ENCODE results near the gene PLCB4. TPM values are rescaled to one million over a fixed set of nuclear protein-coding genes. Genes with fewer than 3 reads are reported as not detected.

The PLCB4 gene
- total RNA-seq, 1 experiment from 2014 or later = 14.9 TPM

DNA sequence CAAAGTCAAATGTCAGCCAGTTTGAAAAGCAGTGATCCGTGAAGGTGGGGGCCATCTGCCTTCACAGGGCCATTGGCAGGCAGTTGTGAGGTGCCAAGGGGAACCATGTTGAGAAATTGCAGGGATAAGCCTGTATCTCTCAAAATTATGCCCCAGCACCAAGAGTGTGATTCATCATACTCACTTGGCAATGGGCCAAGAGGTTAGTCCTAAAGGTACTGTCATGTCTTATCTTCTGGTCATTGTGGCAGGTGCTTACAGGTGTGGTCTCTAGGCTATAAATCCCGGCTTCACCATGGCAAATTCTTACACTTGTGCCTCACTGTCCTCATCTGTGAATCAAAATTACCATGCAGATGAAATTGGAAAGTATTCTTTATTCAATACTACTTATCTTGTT lies 294.8 kb downstream of the PLCB4 start:
- no peaks in the 10 kb centered on the region for H3K27me3 ChIP-seq (ENCODE audit: insufficient read depth, low read depth)
- ChIA-PET CTCF (no interaction called here), POLR2A (ENCODE audit: unreplicated experiment) (no interaction called here)
- no peaks in the 10 kb centered on the region; the same call in 1 of the 2 replicates for H4K20me1 ChIP-seq (ENCODE audit: insufficient read depth)
- TF ChIP-seq EZH2 (IDR thresholded peaks at IDR 0.05; ENCODE audit: low read depth) (no peak), CTCF (conservative IDR thresholded peaks at IDR 0.05) (no peak)
- H3F3A ChIP-seq (ENCODE audit: insufficient read depth, low read depth) = no peaks in the 10 kb centered on the region
- no peaks in the 10 kb centered on the region for H3K36me3 ChIP-seq (ENCODE audit: low read depth)
- no peaks in the 10 kb centered on the region for H3K79me2 ChIP-seq (ENCODE audit: low read depth)
- H3K4me1 ChIP-seq (replicated peaks; ENCODE audit: insufficient read depth) = no peaks in the 10 kb centered on the region
- intact Hi-C loops (cut with micrococcal nuclease; ENCODE audit: unreplicated experiment) = no loop called here
- no peaks in the 10 kb centered on the region for H3K9me2 ChIP-seq (ENCODE audit: insufficient read depth)
- BruUV-seq (replicated peaks) = no TSS peak
- no peak overlapping the region for H3K4me3 ChIP-seq
- H3K27ac ChIP-seq = no peak overlapping the region
- H2AFZ ChIP-seq = no peak overlapping the region
- H3K9me3 ChIP-seq (ENCODE audit: insufficient read depth, low read depth) = no peaks in the 10 kb centered on the region
- DNase-seq = no peak
- no peak overlapping the region for H3K4me2 ChIP-seq

GRCh38 chr20:9367328-9367727 lies 298.4 kb downstream of the PLCB4 start:
- POLR2A ChIA-PET (ENCODE audit: unreplicated experiment) = no interaction called here
- H3K27ac ChIP-seq = no peak overlapping the region
- BruUV-seq (replicated peaks) = no TSS peak
- H3K4me3 ChIP-seq = no peak overlapping the region
- H3F3A ChIP-seq (ENCODE audit: insufficient read depth, low read depth) = no peaks in the 10 kb centered on the region
- H3K4me1 ChIP-seq (replicated peaks; ENCODE audit: insufficient read depth) = no peaks in the 10 kb centered on the region
- no peaks in the 10 kb centered on the region; the same call in 1 of the 2 replicates for H4K20me1 ChIP-seq (ENCODE audit: insufficient read depth)
- CTCF ChIA-PET = no interaction called here
- intact Hi-C loops (cut with micrococcal nuclease; ENCODE audit: unreplicated experiment) = no loop called here
- no peak overlapping the region for H2AFZ ChIP-seq
- H3K36me3 ChIP-seq (ENCODE audit: low read depth) = no peaks in the 10 kb centered on the region
- H3K9me3 ChIP-seq (ENCODE audit: insufficient read depth, low read depth) = no peaks in the 10 kb centered on the region
- no peaks in the 10 kb centered on the region for H3K27me3 ChIP-seq (ENCODE audit: insufficient read depth, low read depth)
- TF ChIP-seq EZH2 (IDR thresholded peaks at IDR 0.05; ENCODE audit: low read depth) (no peak), CTCF (conservative IDR thresholded peaks at IDR 0.05) (no peak)
- H3K4me2 ChIP-seq = no peak overlapping the region
- no peaks in the 10 kb centered on the region for H3K79me2 ChIP-seq (ENCODE audit: low read depth)
- H3K9me2 ChIP-seq (ENCODE audit: insufficient read depth) = no peaks in the 10 kb centered on the region
- DNase-seq = no peak

GRCh38 chr20:9367746-9368145 lies 298.9 kb downstream of the PLCB4 start:
- Histone ChIP-seq H3K9me2 (ENCODE audit: insufficient read depth) (no peaks in the 10 kb centered on the region), H3K36me3 (ENCODE audit: low read depth) (no peaks in the 10 kb centered on the region), H3K9me3 (ENCODE audit: insufficient read depth, low read depth) (no peaks in the 10 kb centered on the region), H2AFZ (no peak overlapping the region), H4K20me1 (ENCODE audit: insufficient read depth) (no peaks in the 10 kb centered on the region; the same call in 1 of the 2 replicates), H3K79me2 (ENCODE audit: low read depth) (no peaks in the 10 kb centered on the region), H3F3A (ENCODE audit: insufficient read depth, low read depth) (no peaks in the 10 kb centered on the region), H3K4me2 (no peak overlapping the region), H3K4me1 (replicated peaks; ENCODE audit: insufficient read depth) (no peaks in the 10 kb centered on the region), H3K4me3 (no peak overlapping the region), H3K27me3 (ENCODE audit: insufficient read depth, low read depth) (no peaks in the 10 kb centered on the region), H3K27ac (no peak overlapping the region)
- no peak for DNase-seq
- BruUV-seq (replicated peaks) = no TSS peak
- TF ChIP-seq CTCF (conservative IDR thresholded peaks at IDR 0.05) (no peak), EZH2 (IDR thresholded peaks at IDR 0.05; ENCODE audit: low read depth) (no peak)
- ChIA-PET CTCF (no interaction called here), POLR2A (ENCODE audit: unreplicated experiment) (no interaction called here)
- intact Hi-C loops (cut with micrococcal nuclease; ENCODE audit: unreplicated experiment) = no loop called here

Measured in PC-9 (cell line).